Liver (tissue), 3 donors: ENCODE data around the gene ZNFX1.

Experiments
- CTCF ChIP-seq: fragments of 150-350 bp; IDR thresholded peaks from 2 replicates; pipeline ENCODE4 v1.5.1; 2017; ENCODE audit warnings: improper control_type of control experiment, low read depth, low read length; ENCODE audit not compliant: missing input control
- EGR1 ChIP-seq, 2 donors: IDR thresholded peaks; 2 replicates each; pipeline ENCODE4 v1.6.1; 2016 to 2018; ENCODE audit warnings: antibody characterized with exemption in 2 of 2, low read depth in 2 of 2
- FOXA1 ChIP-seq: IDR thresholded peaks from 2 replicates; pipeline ENCODE4 v1.6.1; 2016; ENCODE audit warnings: antibody characterized with exemption
- FOXA2 ChIP-seq: IDR thresholded peaks from 2 replicates; pipeline ENCODE4 v1.6.1; 2016; ENCODE audit warnings: antibody characterized with exemption
- RXRA ChIP-seq, 2 donors: IDR thresholded peaks; 2 replicates each; pipeline ENCODE4 v1.6.1; 2017 to 2018; ENCODE audit warnings: antibody characterized with exemption in 2 of 2, mild to moderate bottlenecking in 1 of 2
- SP1 ChIP-seq: IDR thresholded peaks from 2 replicates; pipeline ENCODE4 v1.6.1; 2018; ENCODE audit warnings: antibody characterized with exemption, mild to moderate bottlenecking
- YY1 ChIP-seq: IDR thresholded peaks from 2 replicates; pipeline ENCODE4 v1.6.1; 2016; ENCODE audit warnings: antibody characterized with exemption, mild to moderate bottlenecking
- donor health status: healthy.
- donor health status: healthy.

GRCh38 chr20:49286689-49287551 lies 9.1 kb upstream of the ZNFX1 start:
- TF ChIP-seq CTCF (no peak), EGR1 (IDR thresholded peaks at IDR 0.05; ENCODE audit: low read depth in 2 of 2) (no peak), FOXA1 (no peak), YY1 (no peak), FOXA2 (no peak), RXRA (IDR thresholded peaks at IDR 0.05) (no peak), SP1 (no peak)
